OCI-LY1 (cell line): Measurements from ENCODE around the gene A1BG.

Experiments used
- H2AFZ ChIP-seq: fragments of 200-600 bp; sonication (generic), shearing (Covaris generic); 2 replicates; pipeline ENCODE4 v1.6.0; 2014; ENCODE audit warnings: antibody characterized with exemption, mild to moderate bottlenecking, low read length
- H3F3A ChIP-seq: fragments of 200-600 bp; sonication (generic), shearing (Covaris generic); 2 replicates; pipeline ENCODE4 v1.6.0; 2014; ENCODE audit warnings: mild to moderate bottlenecking, antibody characterized with exemption, low read length, moderate library complexity; ENCODE audit not compliant: insufficient read depth
- H3K27ac ChIP-seq: fragments of 200-600 bp; sonication (generic); 2 replicates; pipeline ENCODE4 v1.5.1; 2014; ENCODE audit warnings: low read length, mixed run types, mild to moderate bottlenecking, low read depth; ENCODE audit not compliant: poor library complexity, severe bottlenecking
- H3K27me3 ChIP-seq: fragments of 200-600 bp; sonication (generic); 2 replicates; pipeline ENCODE4 v1.6.0; 2014; ENCODE audit warnings: antibody characterized with exemption, mild to moderate bottlenecking, low read length, moderate library complexity; ENCODE audit not compliant: insufficient read depth
- H3K36me3 ChIP-seq: fragments of 200-600 bp; sonication (generic); 2 replicates; pipeline ENCODE4 v1.6.1; 2014; ENCODE audit warnings: mild to moderate bottlenecking, antibody characterized with exemption, low read length, moderate library complexity, mixed read lengths; ENCODE audit not compliant: insufficient read depth
- H3K4me1 ChIP-seq: fragments of 200-600 bp; sonication (generic); 2 replicates; pipeline ENCODE4 v1.5.1; 2014; ENCODE audit warnings: mild to moderate bottlenecking, low read length, moderate library complexity; ENCODE audit not compliant: insufficient read depth, severe bottlenecking
- H3K4me2 ChIP-seq: fragments of 200-600 bp; sonication (generic), shearing (Covaris generic); 2 replicates; pipeline ENCODE4 v1.6.1; 2014; ENCODE audit warnings: low read length
- H3K4me3 ChIP-seq: fragments of 200-600 bp; sonication (generic); 2 replicates; pipeline ENCODE4 v1.5.1; 2014; ENCODE audit warnings: low read length, low read depth, mild to moderate bottlenecking, mixed read lengths; ENCODE audit not compliant: poor library complexity, severe bottlenecking
- H3K79me2 ChIP-seq: fragments of 200-600 bp; shearing (Covaris generic); 2 replicates; pipeline ENCODE4 v1.6.1; 2016; ENCODE audit warnings: mixed run types, low read length, mixed read lengths; ENCODE audit not compliant: insufficient read depth
- H3K9ac ChIP-seq: fragments of 200-600 bp; sonication (generic), shearing (Covaris generic); 2 replicates; pipeline ENCODE4 v1.6.1; 2014; ENCODE audit warnings: mild to moderate bottlenecking, low read length, mixed read lengths
- H3K9me2 ChIP-seq: fragments of 200-600 bp; sonication (generic), shearing (Covaris generic); 2 replicates; pipeline ENCODE4 v1.6.1; 2014; ENCODE audit warnings: low read depth, mild to moderate bottlenecking, low read length, mixed read lengths
- H3K9me3 ChIP-seq: fragments of 200-600 bp; shearing (Covaris generic); 2 replicates; pipeline ENCODE4 v1.6.1; 2014; ENCODE audit warnings: low read length, mixed read lengths
- H4K20me1 ChIP-seq: fragments of 200-600 bp; sonication (generic), shearing (Covaris generic); 2 replicates; pipeline ENCODE4 v1.6.0; 2016; ENCODE audit warnings: mild to moderate bottlenecking, low read length; ENCODE audit not compliant: insufficient read depth
- EZH2 ChIP-seq: fragments of 200-600 bp; sonication (generic), shearing (Covaris generic); IDR thresholded peaks from 2 replicates; pipeline ENCODE4 v1.8.0; 2017; ENCODE audit warnings: borderline replicate concordance, mixed run types, mild to moderate bottlenecking, antibody characterized with exemption, low read length, moderate library complexity, mixed read lengths
- TF ChIP-seq, protein P1 (sequence below): fragments of 200-600 bp; sonication (generic), shearing (Covaris generic); IDR thresholded peaks from 2 replicates; pipeline ENCODE4 v1.5.1; 2017; ENCODE audit warnings: mild to moderate bottlenecking, antibody characterized with exemption, low read length, moderate library complexity, mixed read lengths

The A1BG gene

DNA sequence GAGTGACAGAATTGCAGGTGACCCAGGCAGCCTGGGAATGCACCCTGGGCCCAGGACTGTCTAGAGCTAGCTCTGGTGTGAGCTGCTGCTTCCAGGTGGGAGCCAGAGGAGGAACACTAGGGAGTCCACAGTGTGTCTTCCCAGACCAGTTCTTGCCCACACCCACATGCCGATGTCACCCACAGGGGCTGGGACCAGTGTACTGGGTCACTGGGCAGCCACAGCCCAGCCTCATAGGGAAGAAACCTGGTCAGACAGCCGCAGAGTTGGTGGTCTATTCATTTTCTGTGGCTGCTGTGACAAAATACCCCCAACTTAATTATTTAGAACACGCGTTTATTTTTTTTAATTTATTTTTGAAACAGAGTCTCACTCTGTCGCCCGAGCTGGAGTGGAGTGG, 45.3 kb upstream of the A1BG start:
- 0 out of 2 replicates have a peak, but pooled peaks cover 5% of the 10 kb centered on the region for H3F3A ChIP-seq
- no peaks in the 10 kb centered on the region for H3K9me3 ChIP-seq
- TF ChIP-seq EZH2: no peak
- TF ChIP-seq, protein P1, sequence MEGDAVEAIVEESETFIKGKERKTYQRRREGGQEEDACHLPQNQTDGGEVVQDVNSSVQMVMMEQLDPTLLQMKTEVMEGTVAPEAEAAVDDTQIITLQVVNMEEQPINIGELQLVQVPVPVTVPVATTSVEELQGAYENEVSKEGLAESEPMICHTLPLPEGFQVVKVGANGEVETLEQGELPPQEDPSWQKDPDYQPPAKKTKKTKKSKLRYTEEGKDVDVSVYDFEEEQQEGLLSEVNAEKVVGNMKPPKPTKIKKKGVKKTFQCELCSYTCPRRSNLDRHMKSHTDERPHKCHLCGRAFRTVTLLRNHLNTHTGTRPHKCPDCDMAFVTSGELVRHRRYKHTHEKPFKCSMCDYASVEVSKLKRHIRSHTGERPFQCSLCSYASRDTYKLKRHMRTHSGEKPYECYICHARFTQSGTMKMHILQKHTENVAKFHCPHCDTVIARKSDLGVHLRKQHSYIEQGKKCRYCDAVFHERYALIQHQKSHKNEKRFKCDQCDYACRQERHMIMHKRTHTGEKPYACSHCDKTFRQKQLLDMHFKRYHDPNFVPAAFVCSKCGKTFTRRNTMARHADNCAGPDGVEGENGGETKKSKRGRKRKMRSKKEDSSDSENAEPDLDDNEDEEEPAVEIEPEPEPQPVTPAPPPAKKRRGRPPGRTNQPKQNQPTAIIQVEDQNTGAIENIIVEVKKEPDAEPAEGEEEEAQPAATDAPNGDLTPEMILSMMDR: no peak
- H3K79me2 ChIP-seq: no peaks in the 10 kb centered on the region
- H3K36me3 ChIP-seq: peaks cover 25% of the 10 kb centered on the region
- no peaks in the 10 kb centered on the region for H3K27me3 ChIP-seq
- H3K9me2 ChIP-seq: no peaks in the 10 kb centered on the region
- H3K4me3 ChIP-seq: no peak overlapping the region
- no peak overlapping the region for H2AFZ ChIP-seq
- no peak overlapping the region for H3K4me2 ChIP-seq
- no peak overlapping the region for H3K9ac ChIP-seq
- H4K20me1 ChIP-seq: no peaks in the 10 kb centered on the region
- peaks cover 16% of the 10 kb centered on the region for H3K4me1 ChIP-seq
- no peak overlapping the region for H3K27ac ChIP-seq

DNA sequence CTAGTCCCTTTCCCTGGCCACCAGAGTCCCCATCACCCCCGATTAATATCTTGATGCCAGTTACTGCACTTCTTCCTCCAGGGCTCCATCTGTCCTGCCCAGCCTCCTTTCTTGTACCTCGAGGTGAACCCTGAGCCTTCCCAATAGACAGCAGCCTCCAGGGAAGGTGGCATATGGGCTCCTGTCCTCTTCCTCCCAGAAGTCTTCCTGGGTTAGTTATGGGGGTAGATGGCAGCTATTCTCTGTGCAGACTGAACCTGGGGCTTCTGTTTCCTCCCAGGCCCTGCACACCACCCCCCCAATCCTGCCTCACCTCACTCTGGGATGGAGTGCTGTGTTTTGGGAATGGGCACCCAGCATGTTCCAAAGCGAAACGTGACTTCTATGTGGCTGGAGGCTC, 44.8 kb upstream of the A1BG start:
- TF ChIP-seq EZH2: no peak
- H3K79me2 ChIP-seq: no peaks in the 10 kb centered on the region
- no peak overlapping the region for H2AFZ ChIP-seq
- H3K27me3 ChIP-seq: no peaks in the 10 kb centered on the region
- no peaks in the 10 kb centered on the region for H4K20me1 ChIP-seq
- H3F3A ChIP-seq: 0 out of 2 replicates have a peak, but pooled peaks cover 3% of the 10 kb centered on the region
- H3K36me3 ChIP-seq: peaks cover 29% of the 10 kb centered on the region
- no peak overlapping the region for H3K9ac ChIP-seq
- H3K9me2 ChIP-seq: no peaks in the 10 kb centered on the region
- no peak overlapping the region for H3K4me2 ChIP-seq
- no peaks in the 10 kb centered on the region for H3K9me3 ChIP-seq
- H3K4me3 ChIP-seq: no peak overlapping the region
- peaks cover 16% of the 10 kb centered on the region for H3K4me1 ChIP-seq
- H3K27ac ChIP-seq: no peak overlapping the region

DNA sequence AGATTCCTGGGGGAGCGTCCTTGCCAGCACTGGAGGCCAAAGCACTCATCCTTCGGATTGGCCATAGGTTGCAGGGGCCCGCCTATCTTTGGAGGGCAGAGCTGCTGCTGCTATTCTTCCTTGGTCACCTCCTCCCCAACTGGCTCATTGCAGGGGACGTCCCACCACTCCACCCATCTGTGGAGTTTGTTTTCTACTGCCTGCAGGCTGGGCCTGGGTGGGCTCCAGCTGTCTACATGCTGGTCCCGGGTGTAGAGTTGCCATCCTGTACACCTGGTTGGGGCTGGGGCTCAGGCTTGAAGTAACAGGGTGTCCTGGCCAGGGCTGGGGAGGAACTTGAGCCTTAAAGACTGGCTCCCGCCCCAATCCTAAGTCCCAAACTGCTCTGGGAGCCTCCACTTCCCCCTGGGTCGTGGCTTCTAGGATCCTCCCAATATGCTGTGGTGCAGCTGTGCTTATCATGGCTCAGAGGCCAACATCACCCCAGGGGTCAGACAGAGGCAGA, 44.3 kb upstream of the A1BG start:
- Histone ChIP-seq H2AFZ (no peak overlapping the region), H3K4me3 (no peak overlapping the region), H3K36me3 (peaks cover 34% of the 10 kb centered on the region), H4K20me1 (no peaks in the 10 kb centered on the region), H3K9me2 (no peaks in the 10 kb centered on the region), H3F3A (no peaks in the 10 kb centered on the region), H3K27me3 (no peaks in the 10 kb centered on the region), H3K4me1 (peaks cover 16% of the 10 kb centered on the region), H3K9ac (no peak overlapping the region), H3K27ac (no peak overlapping the region), H3K9me3 (no peaks in the 10 kb centered on the region), H3K79me2 (no peaks in the 10 kb centered on the region), H3K4me2 (no peak overlapping the region)
- no peak for TF ChIP-seq EZH2
- TF ChIP-seq, protein P1: no peak
